Measurements from ENCODE around the gene ITPR3. TPM values are rescaled to one million over a fixed set of nuclear protein-coding genes. Genes with fewer than 3 reads are reported as not detected.

ITPR3 gene
- total RNA-seq, 6 donors from 2014 or later: 95.6 to 179 (median 137) TPM

DNA sequence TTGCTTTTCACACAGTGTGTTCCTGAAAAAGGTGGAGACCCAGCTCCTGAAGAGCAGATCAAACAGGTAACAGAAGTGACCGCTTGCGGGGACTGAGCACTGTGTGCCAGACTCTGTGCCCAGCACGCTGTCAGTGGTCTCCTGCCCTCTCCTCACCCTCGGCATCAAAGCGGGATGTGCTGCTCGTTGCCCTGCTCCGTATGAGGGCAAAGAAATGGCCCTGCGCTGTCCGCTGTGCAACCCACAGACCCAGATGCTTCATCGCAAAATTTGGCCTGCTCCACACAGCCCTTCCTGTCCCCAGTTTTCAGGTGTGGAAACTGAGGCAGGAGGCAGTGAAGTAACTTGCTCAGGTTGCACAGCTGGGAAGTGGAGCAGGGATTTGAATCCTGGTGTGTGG, 76.7 kb downstream of the ITPR3 start:
- no peaks in the 10 kb centered on the region for H3K9me3 ChIP-seq
- no peak overlapping the region for H3K4me3 ChIP-seq
- ATAC-seq (ENCODE audit: low FRiP score in 2 of 2) (no peak), DNase-seq (no peak)
- TF ChIP-seq POLR2A (IDR thresholded peaks at IDR 0.05) (no peak), POLR2AphosphoS5 (IDR thresholded peaks at IDR 0.05) (no peak), EP300 (IDR thresholded peaks at IDR 0.05) (no peak)
- TF ChIP-seq, protein P1, sequence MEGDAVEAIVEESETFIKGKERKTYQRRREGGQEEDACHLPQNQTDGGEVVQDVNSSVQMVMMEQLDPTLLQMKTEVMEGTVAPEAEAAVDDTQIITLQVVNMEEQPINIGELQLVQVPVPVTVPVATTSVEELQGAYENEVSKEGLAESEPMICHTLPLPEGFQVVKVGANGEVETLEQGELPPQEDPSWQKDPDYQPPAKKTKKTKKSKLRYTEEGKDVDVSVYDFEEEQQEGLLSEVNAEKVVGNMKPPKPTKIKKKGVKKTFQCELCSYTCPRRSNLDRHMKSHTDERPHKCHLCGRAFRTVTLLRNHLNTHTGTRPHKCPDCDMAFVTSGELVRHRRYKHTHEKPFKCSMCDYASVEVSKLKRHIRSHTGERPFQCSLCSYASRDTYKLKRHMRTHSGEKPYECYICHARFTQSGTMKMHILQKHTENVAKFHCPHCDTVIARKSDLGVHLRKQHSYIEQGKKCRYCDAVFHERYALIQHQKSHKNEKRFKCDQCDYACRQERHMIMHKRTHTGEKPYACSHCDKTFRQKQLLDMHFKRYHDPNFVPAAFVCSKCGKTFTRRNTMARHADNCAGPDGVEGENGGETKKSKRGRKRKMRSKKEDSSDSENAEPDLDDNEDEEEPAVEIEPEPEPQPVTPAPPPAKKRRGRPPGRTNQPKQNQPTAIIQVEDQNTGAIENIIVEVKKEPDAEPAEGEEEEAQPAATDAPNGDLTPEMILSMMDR (IDR thresholded peaks at IDR 0.05): no peak
- H3K36me3 ChIP-seq: peaks cover 2 to 47% (median 36%) of the 10 kb centered on the region in 4 donors
- no peaks in the 10 kb centered on the region for H3K27me3 ChIP-seq
- 92 to 99% methylated on average over 10 of the region's 10 CpGs for whole genome bisulfite sequencing, 2 donors
- peak overlapping the region in 2 of 4 donors; percentile 54 to 70 for H3K27ac ChIP-seq
- peaks cover 45 to 47% (median 46%) of the 10 kb centered on the region in 4 donors for H3K4me1 ChIP-seq

DNA sequence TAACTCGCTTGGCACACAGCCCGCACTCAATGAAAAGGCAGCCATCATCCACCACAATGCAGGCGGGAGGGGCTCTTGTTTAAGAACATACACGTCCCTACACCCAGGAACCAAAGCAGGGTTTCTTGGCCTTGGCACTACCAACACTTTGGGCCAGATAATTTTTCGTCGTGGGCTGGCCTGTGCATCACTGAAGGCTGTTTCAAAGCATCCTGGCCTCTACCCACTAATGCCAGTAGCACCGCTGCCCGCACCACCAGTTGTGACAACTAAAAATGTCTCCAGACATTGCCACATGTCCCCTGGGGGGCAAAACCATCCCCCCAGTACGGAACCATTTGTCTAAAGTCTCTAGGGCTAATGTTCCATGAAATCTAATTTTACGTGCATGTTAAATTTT, 77.4 kb downstream of the ITPR3 start:
- Histone ChIP-seq H3K4me1 (peaks cover 38 to 40% (median 39%) of the 10 kb centered on the region in 4 donors), H3K27ac (no peak overlapping the region), H3K9me3 (no peaks in the 10 kb centered on the region), H3K27me3 (no peaks in the 10 kb centered on the region), H3K36me3 (peaks cover 2 to 40% (median 30%) of the 10 kb centered on the region in 4 donors), H3K4me3 (no peak overlapping the region)
- no peak for ATAC-seq (ENCODE audit: low FRiP score in 2 of 2)
- TF ChIP-seq POLR2AphosphoS5 (IDR thresholded peaks at IDR 0.05) (no peak), EP300 (IDR thresholded peaks at IDR 0.05) (no peak), POLR2A (IDR thresholded peaks at IDR 0.05) (no peak)
- TF ChIP-seq, protein P1 (IDR thresholded peaks at IDR 0.05): no peak
- 84 to 89% methylated on average over 10 of the region's 10 CpGs for WGBS, 2 donors
- no peak for DNase-seq

DNA sequence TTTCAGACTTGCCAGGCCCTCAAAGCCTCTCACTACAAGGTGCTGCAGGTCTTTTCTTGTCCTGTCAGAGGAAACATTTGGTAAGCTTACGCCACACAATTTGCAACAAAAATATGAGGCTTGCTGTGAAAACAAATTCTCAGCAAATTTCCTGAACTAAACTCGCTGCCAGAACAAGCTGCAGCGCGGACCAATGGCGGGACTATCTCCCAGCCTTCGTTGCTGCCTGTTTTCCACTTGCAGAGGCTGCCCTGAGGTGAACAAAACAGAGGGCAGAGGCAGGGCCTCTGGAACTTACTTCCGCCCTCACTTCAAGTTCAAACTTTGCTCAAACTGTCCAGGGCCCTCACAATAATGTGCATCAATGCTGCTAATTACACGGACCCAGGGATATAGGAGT, 78.0 kb downstream of the ITPR3 start:
- TF ChIP-seq, protein P1 (IDR thresholded peaks at IDR 0.05): no peak
- peaks cover 2 to 35% (median 25%) of the 10 kb centered on the region in 4 donors for H3K36me3 ChIP-seq
- no peak overlapping the region for H3K4me3 ChIP-seq
- 74 to 78% methylated on average over 8 of the region's 8 CpGs for WGBS, 2 donors
- peak overlapping the region in 2 of 4 donors; percentile 18 to 24 for H3K27ac ChIP-seq
- ATAC-seq (ENCODE audit: low FRiP score in 2 of 2) (no peak), DNase-seq (no peak)
- H3K4me1 ChIP-seq: peaks cover 32 to 34% (median 34%) of the 10 kb centered on the region in 4 donors
- H3K9me3 ChIP-seq: no peaks in the 10 kb centered on the region
- no peaks in the 10 kb centered on the region for H3K27me3 ChIP-seq

DNA sequence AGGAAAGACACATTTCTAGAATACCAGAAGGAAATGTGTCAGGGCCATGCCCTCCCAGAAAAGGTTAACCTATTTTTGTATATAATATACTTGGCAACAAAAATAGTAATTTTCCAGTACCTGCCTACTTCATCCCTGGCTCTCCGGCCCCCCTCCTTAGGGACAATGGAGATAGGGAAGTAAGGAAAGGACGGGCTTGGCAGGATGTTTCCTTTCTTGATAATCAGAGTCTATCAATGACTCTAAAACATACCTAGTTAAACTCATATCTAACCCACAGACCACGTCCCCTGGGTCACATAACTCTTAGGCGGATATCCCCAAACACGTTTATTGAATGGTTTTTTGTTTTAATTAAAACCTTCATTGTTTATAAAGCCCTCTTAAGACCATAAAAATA, 78.6 kb downstream of the ITPR3 start:
- ATAC-seq (ENCODE audit: low FRiP score in 2 of 2) (no peak), DNase-seq (no peak)
- Histone ChIP-seq H3K9me3 (no peaks in the 10 kb centered on the region), H3K27me3 (no peaks in the 10 kb centered on the region), H3K4me1 (peaks cover 26 to 29% (median 28%) of the 10 kb centered on the region in 4 donors), H3K27ac (peak overlapping the region in 2 of 4 donors; percentile 18 to 24), H3K4me3 (no peak overlapping the region), H3K36me3 (peaks cover 2 to 31% (median 23%) of the 10 kb centered on the region in 4 donors)
- TF ChIP-seq POLR2AphosphoS5 (IDR thresholded peaks at IDR 0.05): no peak
- no peak for TF ChIP-seq POLR2A (IDR thresholded peaks at IDR 0.05)
- no peak for TF ChIP-seq EP300 (IDR thresholded peaks at IDR 0.05)
- TF ChIP-seq, protein P1 (IDR thresholded peaks at IDR 0.05): no peak
- 64 to 71% methylated on average over 5 of the region's 5 CpGs for WGBS, 2 donors

DNA sequence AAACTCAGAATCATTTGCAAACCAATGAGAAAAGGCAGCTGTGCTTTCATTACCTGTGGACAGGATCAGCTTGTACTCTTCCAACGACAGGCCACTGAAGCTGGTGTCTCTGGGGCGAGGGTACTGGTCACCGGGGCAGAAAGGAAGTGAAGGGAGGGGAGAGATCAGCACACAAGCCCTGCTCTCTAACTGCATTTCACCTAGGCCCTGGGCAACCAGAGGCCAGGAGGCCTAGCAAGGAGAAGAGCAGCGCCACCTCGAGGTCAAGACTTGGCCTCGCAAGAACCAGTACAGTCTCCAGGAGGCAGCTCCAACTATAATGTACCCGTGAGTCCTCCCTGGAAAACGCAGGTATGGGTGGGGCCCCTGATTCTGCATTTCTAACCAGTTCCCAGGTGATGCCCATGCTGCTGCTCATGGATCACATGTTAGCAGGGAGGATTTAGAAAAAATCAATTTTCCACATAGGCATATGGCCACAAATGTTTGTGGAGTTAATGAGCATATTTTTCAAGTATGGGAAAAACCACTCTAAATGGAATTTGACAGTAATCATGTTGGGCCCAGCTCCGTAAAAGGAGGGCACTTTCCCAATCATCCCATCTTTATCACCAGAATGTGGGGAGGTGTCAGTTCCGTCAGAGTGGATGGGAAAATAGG, 79.4 kb downstream of the ITPR3 start:
- Histone ChIP-seq H3K36me3 (peaks cover 0 to 25% (median 18%) of the 10 kb centered on the region in 4 donors), H3K4me3 (no peak overlapping the region), H3K4me1 (peaks cover 18 to 21% (median 20%) of the 10 kb centered on the region in 4 donors), H3K27me3 (no peaks in the 10 kb centered on the region), H3K9me3 (no peaks in the 10 kb centered on the region), H3K27ac (no peak overlapping the region)
- peak; percentile 50 to 69 for ATAC-seq (ENCODE audit: low FRiP score in 2 of 2)
- 43 to 55% methylated on average over 10 of the region's 10 CpGs for WGBS, 2 donors
- peak in 1 of 2 donors; percentile 80 for DNase-seq
- TF ChIP-seq, protein P1 (IDR thresholded peaks at IDR 0.05): peak; percentile 42 to 74 (median 54)
- no peak for TF ChIP-seq POLR2A (IDR thresholded peaks at IDR 0.05)
